Neural cell (in vitro differentiated cells): Measurements from ENCODE around the gene PKNOX2. TPM values are rescaled to one million over a fixed set of nuclear protein-coding genes. Genes with fewer than 3 reads are reported as not detected.

Source experiments
- H2AFZ ChIP-seq: fragments of 200-600, 300-800 bp; sonication (generic), shearing (Covaris generic); 2 replicates; pipeline ENCODE4 v1.6.0; 2014; ENCODE audit warnings: low read depth, mild to moderate bottlenecking, antibody characterized with exemption, low read length, moderate library complexity
- H3F3A ChIP-seq: fragments of 200-600 bp; shearing (Covaris generic); 2 replicates; pipeline ENCODE4 v1.6.1; 2016; ENCODE audit warnings: mild to moderate bottlenecking, moderate library complexity, mixed read lengths, antibody characterized with exemption, low read length; ENCODE audit not compliant: insufficient read depth, poor library complexity, severe bottlenecking
- H3K27ac ChIP-seq: fragments of 200-600, 300-800 bp; sonication (generic), shearing (Covaris generic); 2 replicates; pipeline ENCODE4 v1.5.1; 2014; ENCODE audit warnings: mild to moderate bottlenecking, low read length, moderate library complexity
- H3K27me3 ChIP-seq: fragments of 300-800, 200-600 bp; sonication (generic), shearing (Covaris generic); 2 replicates; pipeline ENCODE4 v1.6.0; 2014; ENCODE audit warnings: mild to moderate bottlenecking, low read depth, low read length, moderate library complexity; ENCODE audit not compliant: insufficient read depth
- H3K36me3 ChIP-seq: fragments of 300-800, 200-600 bp; sonication (generic), shearing (Covaris generic); 2 replicates; pipeline ENCODE4 v1.5.1; 2014; ENCODE audit warnings: mild to moderate bottlenecking, antibody characterized with exemption, low read length, moderate library complexity; ENCODE audit not compliant: insufficient read depth
- H3K4me2 ChIP-seq: fragments of 300-800, 200-600 bp; sonication (generic), shearing (Covaris generic); 2 replicates; pipeline ENCODE4 v1.6.0; 2014; ENCODE audit warnings: mild to moderate bottlenecking, low read length
- H3K4me3 ChIP-seq: fragments of 300-800, 200-600 bp; sonication (generic), shearing (Covaris generic); 2 replicates; pipeline ENCODE4 v1.5.1; 2014; ENCODE audit warnings: mild to moderate bottlenecking, low read length, moderate library complexity
- H3K79me2 ChIP-seq: fragments of 200-600 bp; shearing (Covaris generic); replicated peaks from 2 replicates; pipeline ENCODE4 v1.6.0; 2014; ENCODE audit warnings: mild to moderate bottlenecking, low read length, moderate library complexity; ENCODE audit not compliant: insufficient read depth
- H3K9ac ChIP-seq: fragments of 300-800, 200-600 bp; sonication (generic), shearing (Covaris generic); 2 replicates; pipeline ENCODE4 v1.6.1; 2016; ENCODE audit warnings: mild to moderate bottlenecking, low read length, mixed read lengths
- H3K9me2 ChIP-seq: fragments of 200-600 bp; shearing (Covaris generic); 2 replicates; pipeline ENCODE4 v1.6.1; 2016; ENCODE audit warnings: mild to moderate bottlenecking, low read length, mixed read lengths; ENCODE audit not compliant: insufficient read depth
- H3K9me3 ChIP-seq: fragments of 200-600, 300-800 bp; sonication (generic), shearing (Covaris generic); 2 replicates; pipeline ENCODE4 v1.6.1; 2016; ENCODE audit warnings: mild to moderate bottlenecking, mixed run types, low read length, moderate library complexity, mixed read lengths
- H4K20me1 ChIP-seq: fragments of 200-600 bp; shearing (Covaris generic); 2 replicates; pipeline ENCODE4 v1.6.1; 2016; ENCODE audit warnings: mild to moderate bottlenecking, mixed run types; ENCODE audit not compliant: insufficient read depth
- EP300 ChIP-seq: fragments of 450-650 bp; conservative IDR thresholded peaks from 2 replicates; pipeline ENCODE4 v1.6.1; 2014; ENCODE audit warnings: antibody characterized with exemption, mild to moderate bottlenecking, moderate library complexity; ENCODE audit not compliant: poor library complexity, severe bottlenecking
- EZH2 ChIP-seq: fragments of 200-600, 300-800 bp; shearing (Covaris generic), sonication (generic); IDR thresholded peaks from 2 replicates; pipeline ENCODE4 v1.6.1; 2014; ENCODE audit warnings: antibody characterized with exemption, low read length, borderline replicate concordance, mild to moderate bottlenecking; ENCODE audit not compliant: insufficient read depth, poor library complexity, severe bottlenecking
- MXI1 ChIP-seq: fragments of 450-650 bp; conservative IDR thresholded peaks from 2 replicates; pipeline ENCODE4 v1.6.1; 2014; ENCODE audit warnings: antibody characterized with exemption, mild to moderate bottlenecking; ENCODE audit not compliant: poor library complexity, severe bottlenecking
- POLR2AphosphoS5 ChIP-seq: IDR thresholded peaks from 2 replicates; pipeline ENCODE4 v1.6.1; 2012
- SMC3 ChIP-seq: fragments of 450-650 bp; conservative IDR thresholded peaks from 2 replicates; pipeline ENCODE4 v1.6.1; 2014; ENCODE audit warnings: antibody characterized with exemption, mild to moderate bottlenecking, moderate library complexity; ENCODE audit not compliant: poor library complexity
- polyA plus RNA-seq: library from polyadenylated mRNA; depleted of rRNA; stranded (reverse); fragments of >200 nt; gene quantifications from 2 replicates; pipeline ENCODE4 v1.2.3, GENCODE V29; 2014
- TF ChIP-seq, protein P1 (sequence below): fragments of 450-650 bp; IDR thresholded peaks from 2 replicates; pipeline ENCODE4 v1.5.1; 2014; ENCODE audit warnings: antibody characterized with exemption, mild to moderate bottlenecking, moderate library complexity; ENCODE audit not compliant: poor library complexity, severe bottlenecking
- TF ChIP-seq, protein P2 (sequence below): IDR thresholded peaks from 2 replicates; pipeline ENCODE4 v1.6.1; 2012; ENCODE audit warnings: borderline replicate concordance

Gene PKNOX2
- polyA plus RNA-seq, 1 donor from 2014 or later: 0.99 TPM

DNA sequence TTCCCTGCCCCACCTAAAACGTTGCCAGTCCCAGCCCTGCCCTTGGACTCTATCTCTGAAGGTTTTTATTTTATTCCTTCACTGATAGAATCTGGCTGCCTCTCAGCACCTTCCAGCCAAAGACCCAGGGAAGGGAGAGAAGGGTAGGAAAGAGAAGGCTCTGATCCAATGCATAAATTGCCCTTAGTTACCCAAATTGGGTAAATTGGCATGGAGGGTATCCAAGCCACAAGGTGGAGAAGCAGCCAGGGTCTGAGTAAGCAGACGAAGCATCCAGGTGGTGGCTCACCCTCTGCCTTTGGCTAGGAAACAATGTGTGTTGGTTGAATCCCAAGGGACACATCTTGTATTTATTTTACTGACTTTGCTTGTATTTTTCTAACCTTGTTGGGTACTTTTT lies 242.5 kb downstream of the PKNOX2 start:
- Histone ChIP-seq H3K4me2 (no peak overlapping the region), H3K79me2 (no peaks in the 10 kb centered on the region), H3K4me3 (no peak overlapping the region), H3K27ac (no peak overlapping the region), H3K9me2 (no peaks in the 10 kb centered on the region), H3F3A (no peaks in the 10 kb centered on the region), H3K9ac (no peak overlapping the region), H3K9me3 (no peaks in the 10 kb centered on the region), H3K27me3 (no peaks in the 10 kb centered on the region), H3K36me3 (no peaks in the 10 kb centered on the region), H4K20me1 (no peaks in the 10 kb centered on the region), H2AFZ (no peak overlapping the region)
- TF ChIP-seq POLR2AphosphoS5 (no peak), EZH2 (no peak), SMC3 (no peak), MXI1 (no peak)
- TF ChIP-seq, protein P1, sequence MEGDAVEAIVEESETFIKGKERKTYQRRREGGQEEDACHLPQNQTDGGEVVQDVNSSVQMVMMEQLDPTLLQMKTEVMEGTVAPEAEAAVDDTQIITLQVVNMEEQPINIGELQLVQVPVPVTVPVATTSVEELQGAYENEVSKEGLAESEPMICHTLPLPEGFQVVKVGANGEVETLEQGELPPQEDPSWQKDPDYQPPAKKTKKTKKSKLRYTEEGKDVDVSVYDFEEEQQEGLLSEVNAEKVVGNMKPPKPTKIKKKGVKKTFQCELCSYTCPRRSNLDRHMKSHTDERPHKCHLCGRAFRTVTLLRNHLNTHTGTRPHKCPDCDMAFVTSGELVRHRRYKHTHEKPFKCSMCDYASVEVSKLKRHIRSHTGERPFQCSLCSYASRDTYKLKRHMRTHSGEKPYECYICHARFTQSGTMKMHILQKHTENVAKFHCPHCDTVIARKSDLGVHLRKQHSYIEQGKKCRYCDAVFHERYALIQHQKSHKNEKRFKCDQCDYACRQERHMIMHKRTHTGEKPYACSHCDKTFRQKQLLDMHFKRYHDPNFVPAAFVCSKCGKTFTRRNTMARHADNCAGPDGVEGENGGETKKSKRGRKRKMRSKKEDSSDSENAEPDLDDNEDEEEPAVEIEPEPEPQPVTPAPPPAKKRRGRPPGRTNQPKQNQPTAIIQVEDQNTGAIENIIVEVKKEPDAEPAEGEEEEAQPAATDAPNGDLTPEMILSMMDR: no peak

DNA sequence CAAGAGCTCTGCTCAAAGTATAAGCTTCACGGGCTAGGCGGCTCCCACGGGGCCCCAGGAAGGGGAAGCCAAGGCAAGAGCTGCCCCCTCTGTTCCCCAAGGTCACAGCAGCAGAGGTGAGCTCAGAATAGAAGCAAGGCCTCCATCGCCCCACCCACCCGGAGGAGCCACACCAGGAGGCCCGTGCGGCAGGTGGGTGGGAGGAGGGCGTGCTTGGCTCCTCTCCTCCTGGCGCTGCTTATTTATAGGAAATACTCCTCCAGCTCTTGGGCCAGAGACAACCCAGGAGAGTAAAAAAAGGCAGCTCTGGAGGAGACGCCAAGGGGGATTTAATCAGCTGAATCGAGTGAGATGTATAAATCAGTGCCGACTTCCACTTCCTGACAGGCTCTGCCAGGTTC lies 243.8 kb downstream of the PKNOX2 start:
- H3K27me3 ChIP-seq: no peaks in the 10 kb centered on the region
- H3K9me2 ChIP-seq: no peaks in the 10 kb centered on the region
- H3K4me3 ChIP-seq: no peak overlapping the region
- no peaks in the 10 kb centered on the region for H4K20me1 ChIP-seq
- no peaks in the 10 kb centered on the region for H3K79me2 ChIP-seq
- H3K4me2 ChIP-seq: no peak overlapping the region
- H2AFZ ChIP-seq: no peak overlapping the region
- no peak for TF ChIP-seq EZH2
- no peak for TF ChIP-seq POLR2AphosphoS5
- TF ChIP-seq, protein P1: no peak
- no peak for TF ChIP-seq EP300
- TF ChIP-seq, protein P2, sequence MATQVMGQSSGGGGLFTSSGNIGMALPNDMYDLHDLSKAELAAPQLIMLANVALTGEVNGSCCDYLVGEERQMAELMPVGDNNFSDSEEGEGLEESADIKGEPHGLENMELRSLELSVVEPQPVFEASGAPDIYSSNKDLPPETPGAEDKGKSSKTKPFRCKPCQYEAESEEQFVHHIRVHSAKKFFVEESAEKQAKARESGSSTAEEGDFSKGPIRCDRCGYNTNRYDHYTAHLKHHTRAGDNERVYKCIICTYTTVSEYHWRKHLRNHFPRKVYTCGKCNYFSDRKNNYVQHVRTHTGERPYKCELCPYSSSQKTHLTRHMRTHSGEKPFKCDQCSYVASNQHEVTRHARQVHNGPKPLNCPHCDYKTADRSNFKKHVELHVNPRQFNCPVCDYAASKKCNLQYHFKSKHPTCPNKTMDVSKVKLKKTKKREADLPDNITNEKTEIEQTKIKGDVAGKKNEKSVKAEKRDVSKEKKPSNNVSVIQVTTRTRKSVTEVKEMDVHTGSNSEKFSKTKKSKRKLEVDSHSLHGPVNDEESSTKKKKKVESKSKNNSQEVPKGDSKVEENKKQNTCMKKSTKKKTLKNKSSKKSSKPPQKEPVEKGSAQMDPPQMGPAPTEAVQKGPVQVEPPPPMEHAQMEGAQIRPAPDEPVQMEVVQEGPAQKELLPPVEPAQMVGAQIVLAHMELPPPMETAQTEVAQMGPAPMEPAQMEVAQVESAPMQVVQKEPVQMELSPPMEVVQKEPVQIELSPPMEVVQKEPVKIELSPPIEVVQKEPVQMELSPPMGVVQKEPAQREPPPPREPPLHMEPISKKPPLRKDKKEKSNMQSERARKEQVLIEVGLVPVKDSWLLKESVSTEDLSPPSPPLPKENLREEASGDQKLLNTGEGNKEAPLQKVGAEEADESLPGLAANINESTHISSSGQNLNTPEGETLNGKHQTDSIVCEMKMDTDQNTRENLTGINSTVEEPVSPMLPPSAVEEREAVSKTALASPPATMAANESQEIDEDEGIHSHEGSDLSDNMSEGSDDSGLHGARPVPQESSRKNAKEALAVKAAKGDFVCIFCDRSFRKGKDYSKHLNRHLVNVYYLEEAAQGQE: no peak
- no peaks in the 10 kb centered on the region for H3F3A ChIP-seq
- no peak overlapping the region for H3K9ac ChIP-seq
- no peaks in the 10 kb centered on the region for H3K9me3 ChIP-seq
- H3K27ac ChIP-seq: no peak overlapping the region
- H3K36me3 ChIP-seq: no peaks in the 10 kb centered on the region
